Memory B cell (primary cell): ENCODE results near the gene TMEM9.
"Not testable (repeated sequence)": the region's sequence is repeated elsewhere in the genome, so short reads cannot be mapped to it uniquely, and the experiment has no call there.

ENCODE experiments used
- ATAC-seq: fragments of 150-1000 bp; cut with Tn5 transposase; 2 replicates; pipeline ENCODE4 v1.10.0; 2021; ENCODE audit warnings: low read depth, mild to moderate bottlenecking, moderate library complexity
- DNase-seq, 2 donors: peaks; one replicate each; pipeline ENCODE4 v3.0.0; 2022; ENCODE audit warnings: low spot score in 2 of 2
- H3K27ac Mint-ChIP-seq: one replicate; pipeline ENCODE4 v1.8.0; 2022; ENCODE audit warnings: mild to moderate bottlenecking, moderate library complexity, mixed read lengths
- H3K27me3 Mint-ChIP-seq: one replicate; pipeline ENCODE4 v1.8.0; 2022; ENCODE audit warnings: mixed read lengths
- H3K36me3 Mint-ChIP-seq: one replicate; pipeline ENCODE4 v1.8.0; 2022; ENCODE audit warnings: mild to moderate bottlenecking, mixed read lengths
- H3K4me1 Mint-ChIP-seq: one replicate; pipeline ENCODE4 v1.8.0; 2022; ENCODE audit warnings: mixed read lengths
- H3K4me3 Mint-ChIP-seq: one replicate; pipeline ENCODE4 v1.8.0; 2022; ENCODE audit warnings: mild to moderate bottlenecking, moderate library complexity, mixed read lengths
- H3K9me3 Mint-ChIP-seq: one replicate; pipeline ENCODE4 v1.8.0; 2022; ENCODE audit warnings: mixed read lengths

The TMEM9 gene

GRCh38 chr1:201169203-201169602 is 14.9 kb upstream of the TMEM9 start:
- H3K4me1 Mint-ChIP-seq = peaks cover 10% of the 10 kb centered on the region
- no peak overlapping the region for H3K27ac Mint-ChIP-seq
- peaks cover 2% of the 10 kb centered on the region for H3K27me3 Mint-ChIP-seq
- no peak overlapping the region for H3K4me3 Mint-ChIP-seq
- ATAC-seq (no peak), DNase-seq (no peak)
- no peaks in the 10 kb centered on the region for H3K9me3 Mint-ChIP-seq
- no peaks in the 10 kb centered on the region for H3K36me3 Mint-ChIP-seq

- no peaks in the 10 kb centered on the region for H3K36me3 Mint-ChIP-seq
- no peak overlapping the region for H3K4me3 Mint-ChIP-seq
- no peaks in the 10 kb centered on the region for H3K27me3 Mint-ChIP-seq
- DNase-seq (no peak), ATAC-seq (no peak)
- no peak overlapping the region for H3K27ac Mint-ChIP-seq
- H3K4me1 Mint-ChIP-seq = peaks cover 10% of the 10 kb centered on the region
- H3K9me3 Mint-ChIP-seq = no peaks in the 10 kb centered on the region
Observed at GRCh38 chr1:201167041-201167991, 13.0 kb upstream of the TMEM9 start.

GRCh38 chr1:201164645-201165044 is 10.4 kb upstream of the TMEM9 start:
- Mint-ChIP-seq H3K4me3 (no peak overlapping the region), H3K36me3 (no peaks in the 10 kb centered on the region), H3K27me3 (no peaks in the 10 kb centered on the region), H3K4me1 (no peaks in the 10 kb centered on the region), H3K27ac (no peak overlapping the region), H3K9me3 (no peaks in the 10 kb centered on the region)
- ATAC-seq = no peak
- DNase-seq = no peak

- no peaks in the 10 kb centered on the region for H3K9me3 Mint-ChIP-seq
- H3K36me3 Mint-ChIP-seq = no peaks in the 10 kb centered on the region
- H3K4me3 Mint-ChIP-seq = no peak overlapping the region
- H3K4me1 Mint-ChIP-seq = no peaks in the 10 kb centered on the region
- no peak overlapping the region for H3K27ac Mint-ChIP-seq
- DNase-seq (no peak), ATAC-seq (no peak)
- H3K27me3 Mint-ChIP-seq = peaks cover 3% of the 10 kb centered on the region
Observed at GRCh38 chr1:201163707-201164106, 9.4 kb upstream of the TMEM9 start.

- not testable (repeated sequence) for DNase-seq, H3K27ac Mint-ChIP-seq, ATAC-seq, H3K4me1 Mint-ChIP-seq, H3K36me3 Mint-ChIP-seq, H3K27me3 Mint-ChIP-seq, H3K9me3 Mint-ChIP-seq, H3K4me3 Mint-ChIP-seq
Observed at GRCh38 chr1:201163036-201163435, 8.8 kb upstream of the TMEM9 start.

- no peak for DNase-seq
- no peak overlapping the region for H3K27ac Mint-ChIP-seq
- H3K4me3 Mint-ChIP-seq = no peak overlapping the region
- peaks cover 11% of the 10 kb centered on the region for H3K4me1 Mint-ChIP-seq
- no peaks in the 10 kb centered on the region for H3K36me3 Mint-ChIP-seq
- H3K9me3 Mint-ChIP-seq = no peaks in the 10 kb centered on the region
- no peak for ATAC-seq
- peaks cover 18% of the 10 kb centered on the region for H3K27me3 Mint-ChIP-seq
Observed at GRCh38 chr1:201157949-201158348, 3.7 kb upstream of the TMEM9 start.

GRCh38 chr1:201156819-201157218 is 2.5 kb upstream of the TMEM9 start:
- Mint-ChIP-seq H3K4me3 (no peak overlapping the region), H3K9me3 (no peaks in the 10 kb centered on the region), H3K4me1 (peaks cover 15% of the 10 kb centered on the region), H3K27ac (no peak overlapping the region), H3K36me3 (no peaks in the 10 kb centered on the region), H3K27me3 (peaks cover 18% of the 10 kb centered on the region)
- no peak for ATAC-seq
- DNase-seq = no peak

GRCh38 chr1:201156346-201156745 is 2.1 kb upstream of the TMEM9 start:
- no peaks in the 10 kb centered on the region for H3K36me3 Mint-ChIP-seq
- H3K27ac Mint-ChIP-seq = no peak overlapping the region
- peaks cover 18% of the 10 kb centered on the region for H3K27me3 Mint-ChIP-seq
- DNase-seq = no peak
- H3K9me3 Mint-ChIP-seq = no peaks in the 10 kb centered on the region
- H3K4me1 Mint-ChIP-seq = peaks cover 15% of the 10 kb centered on the region
- H3K4me3 Mint-ChIP-seq = no peak overlapping the region
- ATAC-seq = no peak

- no peak overlapping the region for H3K27ac Mint-ChIP-seq
- no peak overlapping the region for H3K4me3 Mint-ChIP-seq
- H3K27me3 Mint-ChIP-seq = peaks cover 18% of the 10 kb centered on the region
- H3K9me3 Mint-ChIP-seq = no peaks in the 10 kb centered on the region
- peaks cover 15% of the 10 kb centered on the region for H3K4me1 Mint-ChIP-seq
- no peak for ATAC-seq
- no peak for DNase-seq
- peaks cover 4% of the 10 kb centered on the region for H3K36me3 Mint-ChIP-seq
Observed at GRCh38 chr1:201155354-201155753, 1.1 kb upstream of the TMEM9 start.

GRCh38 chr1:201153474-201154388 is 543 bp downstream of the TMEM9 start:
- DNase-seq (no peak), ATAC-seq (peak; percentile 69)
- Mint-ChIP-seq H3K27me3 (peaks cover 15% of the 10 kb centered on the region), H3K36me3 (peaks cover 6% of the 10 kb centered on the region), H3K4me1 (peaks cover 15% of the 10 kb centered on the region), H3K27ac (peak overlapping the region; percentile 84), H3K9me3 (no peaks in the 10 kb centered on the region), H3K4me3 (peak overlapping the region; percentile 92)

- DNase-seq (no peak), ATAC-seq (no peak)
- Mint-ChIP-seq H3K4me1 (peaks cover 11% of the 10 kb centered on the region), H3K4me3 (no peak overlapping the region), H3K27ac (no peak overlapping the region), H3K27me3 (no peaks in the 10 kb centered on the region), H3K36me3 (peaks cover 29% of the 10 kb centered on the region), H3K9me3 (no peaks in the 10 kb centered on the region)
Observed at GRCh38 chr1:201149400-201149799, 4.9 kb downstream of the TMEM9 start.

GRCh38 chr1:201147396-201148015 is 6.8 kb downstream of the TMEM9 start:
- peaks cover 3% of the 10 kb centered on the region for H3K4me1 Mint-ChIP-seq
- H3K27me3 Mint-ChIP-seq = no peaks in the 10 kb centered on the region
- H3K4me3 Mint-ChIP-seq = no peak overlapping the region
- ATAC-seq (no peak), DNase-seq (no peak)
- H3K9me3 Mint-ChIP-seq = no peaks in the 10 kb centered on the region
- H3K27ac Mint-ChIP-seq = no peak overlapping the region
- H3K36me3 Mint-ChIP-seq = peaks cover 45% of the 10 kb centered on the region

- DNase-seq = no peak
- no peak overlapping the region for H3K4me3 Mint-ChIP-seq
- peaks cover under 1% of the 10 kb centered on the region for H3K4me1 Mint-ChIP-seq
Observed at GRCh38 chr1:201146626-201147390, 7.5 kb downstream of the TMEM9 start.

More at GRCh38 chr1:201146626-201147390, 7.5 kb downstream of the TMEM9 start:
- no peak overlapping the region for H3K27ac Mint-ChIP-seq
- no peaks in the 10 kb centered on the region for H3K9me3 Mint-ChIP-seq
- no peak for ATAC-seq
- H3K36me3 Mint-ChIP-seq = peaks cover 48% of the 10 kb centered on the region
- H3K27me3 Mint-ChIP-seq = no peaks in the 10 kb centered on the region
